Body of pancreas (tissue), 4 donors: ENCODE results near the gene HSD17B4. TPM values are rescaled to one million over a fixed set of nuclear protein-coding genes. Genes with fewer than 3 reads are reported as not detected.

ENCODE experiments used
- ATAC-seq: fragments of 150-250 bp; one replicate; pipeline ENCODE4 v1.9.1; 2016
- DNase-seq, 4 donors: peaks; one replicate each; pipeline ENCODE4 v3.0.0-alpha.2; 2019
- H3K27ac ChIP-seq, 4 donors: fragments of 200-600 bp; sonication (generic); 1 replicate in 3 of 4; 2 replicates in 1 of 4; pipeline versions ENCODE4 v1.5.1 to v1.6.1; 2016 to 2019; ENCODE audit warnings: mild to moderate bottlenecking in 1 of 4, mixed read lengths in 1 of 4, moderate library complexity in 1 of 4
- H3K27me3 ChIP-seq, 2 donors: fragments of 200-600 bp; sonication (generic); one replicate each; pipeline ENCODE4 v1.6.0; 2016; ENCODE audit warnings: mild to moderate bottlenecking in 1 of 2
- H3K36me3 ChIP-seq, 2 donors: fragments of 200-600 bp; sonication (generic); replicated peaks in 1 of 2; 2 replicates each; pipeline ENCODE4 v1.5.1; 2016; ENCODE audit warnings: low read depth in 2 of 2; ENCODE audit not compliant: insufficient read depth in 1 of 2
- H3K4me1 ChIP-seq: fragments of 200-600 bp; sonication (generic); one replicate; pipeline ENCODE4 v1.6.0; 2016
- H3K4me3 ChIP-seq, 2 donors: fragments of 200-600 bp; sonication (generic); 1 replicate in 1 of 2; 2 replicates in 1 of 2; pipeline ENCODE4 v1.5.1; 2016 to 2019
- H3K9me3 ChIP-seq, 3 donors: fragments of 200-600 bp; sonication (generic); 1 replicate in 2 of 3; 2 replicates in 1 of 3; pipeline ENCODE4 v1.5.1; 2016
- CTCF ChIP-seq, 7 experiments: fragments of 450-650 bp in 4 of 7; fragments of 200-600 bp in 3 of 7; sonication (generic) in 3 of 7; IDR thresholded peaks; one replicate each; pipeline ENCODE4 v1.5.1; 2016 to 2019; ENCODE audit warnings: antibody characterized with exemption in 7 of 7
- POLR2A ChIP-seq, 3 donors: fragments of 450-650 bp; IDR thresholded peaks; one replicate each; pipeline ENCODE4 v1.6.1; 2016; ENCODE audit warnings: antibody characterized with exemption in 3 of 3, mild to moderate bottlenecking in 2 of 3
- WGBS, 2 donors: methylation state at CpG; one replicate each; pipeline ENCODE4 v1.1.5; 2017; 5-methylcytosine and 5-hydroxymethylcytosine counted together
- intact Hi-C: fragments of 100-400 bp; cut with DNase I; formaldehyde crosslinking; loops from one replicate; pipeline ENCODE4 v1.15.1; 2023
- small RNA-seq: library from RNA; depleted of rRNA; stranded (forward); fragments of <200 nt; gene quantifications from one replicate; pipeline ENCODE3, GENCODE V24; 2016
- total RNA-seq, 2 donors: library from RNA; depleted of rRNA; stranded (reverse); fragments of >200 nt; gene quantifications; one replicate each; pipeline ENCODE4 v1.1.0, GENCODE V29; 2016

The HSD17B4 gene
- total RNA-seq, 2 donors from 2014 or later = 97.2 to 98.6 TPM

- DNase-seq = no peak
- TF ChIP-seq POLR2A (IDR thresholded peaks at IDR 0.05) = no peak
- TF ChIP-seq CTCF (IDR thresholded peaks at IDR 0.05) = no peak
Observed at GRCh38 chr5:119570910-119571309, 118.6 kb downstream of the HSD17B4 start.

GRCh38 chr5:119578937-119579336 lies 126.6 kb downstream of the HSD17B4 start:
- Histone ChIP-seq H3K4me3 (no peak overlapping the region), H3K36me3 (no peaks in the 10 kb centered on the region), H3K9me3 (no peaks in the 10 kb centered on the region), H3K27me3 (no peaks in the 10 kb centered on the region), H3K27ac (no peak overlapping the region), H3K4me1 (no peaks in the 10 kb centered on the region)
- DNase-seq (peak; percentile 33 to 54 (median 47)), ATAC-seq (peak; percentile 91)
- 58 to 71% methylated on average over 3 of the region's 3 CpGs for WGBS, 2 donors
- TF ChIP-seq POLR2A (IDR thresholded peaks at IDR 0.05) (no peak), CTCF (IDR thresholded peaks at IDR 0.05) (peak in 5 of 7 experiments; percentile 24 to 51 (median 46))
- intact Hi-C loops = no loop called here

More at GRCh38 chr5:119570910-119571309, 118.6 kb downstream of the HSD17B4 start:
- no peak overlapping the region for H3K27ac ChIP-seq
- no peak overlapping the region for H3K4me3 ChIP-seq
- H3K36me3 ChIP-seq = no peaks in the 10 kb centered on the region
- no peaks in the 10 kb centered on the region for H3K27me3 ChIP-seq
- no peaks in the 10 kb centered on the region for H3K9me3 ChIP-seq
- intact Hi-C loops = no loop called here
- no peaks in the 10 kb centered on the region for H3K4me1 ChIP-seq
- no peak for ATAC-seq

GRCh38 chr5:119582987-119583386 lies 130.7 kb downstream of the HSD17B4 start:
- Histone ChIP-seq H3K4me3 (no peak overlapping the region), H3K27ac (no peak overlapping the region), H3K27me3 (no peaks in the 10 kb centered on the region), H3K9me3 (no peaks in the 10 kb centered on the region), H3K4me1 (no peaks in the 10 kb centered on the region), H3K36me3 (no peaks in the 10 kb centered on the region)
- TF ChIP-seq CTCF (IDR thresholded peaks at IDR 0.05) = no peak
- TF ChIP-seq POLR2A (IDR thresholded peaks at IDR 0.05) = no peak
- no peak for DNase-seq
- WGBS, 2 donors = 75 to 100% methylated on average over 1 of the region's 1 CpG
- intact Hi-C loops = no loop called here
- no peak for ATAC-seq

- Histone ChIP-seq H3K36me3 (no peaks in the 10 kb centered on the region), H3K4me1 (no peaks in the 10 kb centered on the region), H3K27ac (no peak overlapping the region), H3K9me3 (no peaks in the 10 kb centered on the region), H3K27me3 (no peaks in the 10 kb centered on the region), H3K4me3 (no peak overlapping the region)
- TF ChIP-seq CTCF (IDR thresholded peaks at IDR 0.05) = no peak
- TF ChIP-seq POLR2A (IDR thresholded peaks at IDR 0.05) = no peak
- intact Hi-C loops = no loop called here
- WGBS, 2 donors = 57 to 67% methylated on average over 3 of the region's 3 CpGs
- ATAC-seq = no peak
- DNase-seq = no peak
Observed at GRCh38 chr5:119583684-119584083, 131.4 kb downstream of the HSD17B4 start.

Small RNA genes lying within 50 kb of the gene (small RNA-seq; reads per million reads assigned to genes)
- gene RNA5SP190 = 0.14 reads per million

Other genes starting within 250 kb of the HSD17B4 start
- gene TNFAIP8, start 96.5 kb upstream of the HSD17B4 start, total RNA-seq = 10 to 100 TPM; 15.8 to 32.3 TPM
- under 1 TPM in 1 of 2 donors, not detected in 1; 0.26 TPM for gene FAM170A, start 177.1 kb downstream of the HSD17B4 start, total RNA-seq